SIG-M5 treated with dmso at 0.1 percent for 504 hours (cell line): Measurements from ENCODE around the gene IPMK.
"Not testable (repeated sequence)": the region's sequence is repeated elsewhere in the genome, so short reads cannot be mapped to it uniquely, and the experiment has no call there.

Source experiments
- DNase-seq: peaks from one replicate; lab custom pipeline; 2025; ENCODE audit not compliant: unreplicated experiment; lab: John Stamatoyannopoulos, UW

Gene IPMK

GRCh38 chr10:58268454-58268945 is 806 bp upstream of the IPMK start:
- DNase-seq, result no peak

GRCh38 chr10:58266826-58267712 is 625 bp downstream of the IPMK start:
- DNase-seq, result peak; percentile 96

- DNase-seq, result peak; percentile 69
Observed at GRCh38 chr10:58266003-58266825, 1.5 kb downstream of the IPMK start.

- no peak for DNase-seq
Observed at GRCh38 chr10:58265249-58265648, 2.4 kb downstream of the IPMK start.

- no peak for DNase-seq
Observed at GRCh38 chr10:58264780-58265179, 2.9 kb downstream of the IPMK start.

- no peak for DNase-seq
Observed at GRCh38 chr10:58262766-58263165, 4.9 kb downstream of the IPMK start.

GRCh38 chr10:58260334-58260733 is 7.4 kb downstream of the IPMK start:
- DNase-seq, result no peak

- DNase-seq, result no peak
Observed at GRCh38 chr10:58258977-58259692, 8.6 kb downstream of the IPMK start.

GRCh38 chr10:58256013-58256780 is 11.5 kb downstream of the IPMK start:
- not testable (repeated sequence) for DNase-seq

GRCh38 chr10:58254644-58255043 is 13.1 kb downstream of the IPMK start:
- no peak for DNase-seq

- DNase-seq, result no peak
Observed at GRCh38 chr10:58253184-58253583, 14.5 kb downstream of the IPMK start.

- not testable (repeated sequence) for DNase-seq
Observed at GRCh38 chr10:58244666-58245065, 23.0 kb downstream of the IPMK start.

GRCh38 chr10:58244242-58244641 is 23.5 kb downstream of the IPMK start:
- not testable (repeated sequence) for DNase-seq

GRCh38 chr10:58243801-58244200 is 23.9 kb downstream of the IPMK start:
- not testable (repeated sequence) for DNase-seq

GRCh38 chr10:58243269-58243668 is 24.4 kb downstream of the IPMK start:
- no peak for DNase-seq

GRCh38 chr10:58241346-58241745 is 26.3 kb downstream of the IPMK start:
- DNase-seq, result no peak

GRCh38 chr10:58240531-58240930 is 27.2 kb downstream of the IPMK start:
- DNase-seq, result no peak

GRCh38 chr10:58239561-58240169 is 28.0 kb downstream of the IPMK start:
- DNase-seq, result no peak

GRCh38 chr10:58237014-58237834 is 30.5 kb downstream of the IPMK start:
- DNase-seq, result no peak
